Gastroesophageal sphincter (tissue), 4 donors: ENCODE results near the gene CDH13. TPM values are rescaled to one million over a fixed set of nuclear protein-coding genes. Genes with fewer than 3 reads are reported as not detected.

Source experiments
- ATAC-seq: fragments of 150-250 bp; one replicate; pipeline ENCODE4 v1.9.1; 2016; ENCODE audit warnings: mild to moderate bottlenecking, moderate library complexity
- H3K27ac ChIP-seq, 4 donors: fragments of 200-600 bp; sonication (generic) in 3 of 4; 1 replicate in 3 of 4; 2 replicates in 1 of 4; pipeline ENCODE4 v1.5.1; 2016 to 2019
- H3K27me3 ChIP-seq: fragments of 200-600 bp; sonication (generic); one replicate; pipeline ENCODE4 v1.5.1; 2019
- H3K36me3 ChIP-seq, 2 donors: fragments of 200-600 bp; sonication (generic); one replicate each; pipeline ENCODE4 v1.5.1; 2019; ENCODE audit warnings: control low read depth in 1 of 2
- H3K4me1 ChIP-seq, 3 donors: fragments of 200-600 bp; sonication (generic); 1 replicate in 2 of 3; 2 replicates in 1 of 3; pipeline ENCODE4 v1.5.1; 2016 to 2019; ENCODE audit warnings: control low read depth in 2 of 3
- H3K4me3 ChIP-seq, 2 donors: fragments of 200-600 bp; sonication (generic); one replicate each; pipeline ENCODE4 v1.5.1; 2019; ENCODE audit warnings: mild to moderate bottlenecking in 1 of 2, moderate library complexity in 1 of 2
- H3K9me3 ChIP-seq, 3 donors: fragments of 200-600 bp; sonication (generic); one replicate each; pipeline ENCODE4 v1.5.1; 2017 to 2019; ENCODE audit warnings: control low read depth in 2 of 3
- EP300 ChIP-seq: sonication (generic); formaldehyde crosslinking; IDR thresholded peaks from one replicate; pipeline ENCODE4 v1.6.1; 2017; ENCODE audit warnings: antibody characterized with exemption, mild to moderate bottlenecking
- POLR2A ChIP-seq, 2 donors: fragments of 450-650 bp; IDR thresholded peaks; one replicate each; pipeline ENCODE4 v1.6.1; 2017; ENCODE audit warnings: antibody characterized with exemption in 2 of 2, mild to moderate bottlenecking in 2 of 2, moderate library complexity in 1 of 2
- POLR2AphosphoS5 ChIP-seq: sonication (generic); formaldehyde crosslinking; IDR thresholded peaks from one replicate; pipeline ENCODE4 v1.6.1; 2017; ENCODE audit warnings: antibody characterized with exemption
- WGBS, 2 donors: methylation state at CpG; one replicate each; pipeline ENCODE4 v1.1.5; 2018; ENCODE audit warnings: low coverage in 1 of 2; 5-methylcytosine and 5-hydroxymethylcytosine counted together
- total RNA-seq, 4 donors: library from RNA; depleted of rRNA; stranded (reverse); fragments of >200 nt; gene quantifications; one replicate each; pipeline ENCODE4 v1.1.0, GENCODE V29; 2016
- TF ChIP-seq, protein P1 (sequence below), 4 experiments: fragments of 200-600 bp in 2 of 4; fragments of 450-650 bp in 2 of 4; sonication (generic) in 1 of 4; IDR thresholded peaks; one replicate each; pipeline ENCODE4 v1.5.1; 2017 to 2019; ENCODE audit warnings: antibody characterized with exemption in 4 of 4, mild to moderate bottlenecking in 2 of 4, moderate library complexity in 2 of 4

The CDH13 gene
- total RNA-seq, 4 donors from 2014 or later: 4.2 to 22.3 (median 11.4) TPM

DNA sequence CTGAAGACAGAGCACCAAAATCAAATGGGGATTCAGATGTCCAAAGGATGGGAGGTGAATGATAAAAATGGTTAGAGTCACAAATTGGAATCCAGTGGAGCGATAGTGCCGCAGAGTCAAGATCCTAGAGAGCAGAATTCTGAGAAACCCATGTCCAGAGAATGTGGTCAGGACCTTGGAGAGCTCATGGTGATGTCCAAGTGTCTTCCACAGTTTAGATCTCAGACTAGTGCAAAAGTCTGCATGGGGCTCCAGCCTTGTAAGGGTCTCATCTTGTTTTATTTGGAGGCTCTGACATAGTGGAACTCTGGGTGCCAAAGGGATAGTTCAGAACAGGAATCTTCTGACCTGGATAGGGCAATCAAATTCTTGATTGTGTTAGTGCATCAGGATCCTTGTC lies 935.1 kb downstream of the CDH13 start:
- H3K4me1 ChIP-seq: no peaks in the 10 kb centered on the region
- no peaks in the 10 kb centered on the region for H3K36me3 ChIP-seq
- no peak for ATAC-seq
- H3K4me3 ChIP-seq: no peak overlapping the region
- WGBS, 2 donors: 70 to 95% methylated on average over 2 of the region's 2 CpGs
- no peaks in the 10 kb centered on the region for H3K9me3 ChIP-seq
- TF ChIP-seq, protein P1, sequence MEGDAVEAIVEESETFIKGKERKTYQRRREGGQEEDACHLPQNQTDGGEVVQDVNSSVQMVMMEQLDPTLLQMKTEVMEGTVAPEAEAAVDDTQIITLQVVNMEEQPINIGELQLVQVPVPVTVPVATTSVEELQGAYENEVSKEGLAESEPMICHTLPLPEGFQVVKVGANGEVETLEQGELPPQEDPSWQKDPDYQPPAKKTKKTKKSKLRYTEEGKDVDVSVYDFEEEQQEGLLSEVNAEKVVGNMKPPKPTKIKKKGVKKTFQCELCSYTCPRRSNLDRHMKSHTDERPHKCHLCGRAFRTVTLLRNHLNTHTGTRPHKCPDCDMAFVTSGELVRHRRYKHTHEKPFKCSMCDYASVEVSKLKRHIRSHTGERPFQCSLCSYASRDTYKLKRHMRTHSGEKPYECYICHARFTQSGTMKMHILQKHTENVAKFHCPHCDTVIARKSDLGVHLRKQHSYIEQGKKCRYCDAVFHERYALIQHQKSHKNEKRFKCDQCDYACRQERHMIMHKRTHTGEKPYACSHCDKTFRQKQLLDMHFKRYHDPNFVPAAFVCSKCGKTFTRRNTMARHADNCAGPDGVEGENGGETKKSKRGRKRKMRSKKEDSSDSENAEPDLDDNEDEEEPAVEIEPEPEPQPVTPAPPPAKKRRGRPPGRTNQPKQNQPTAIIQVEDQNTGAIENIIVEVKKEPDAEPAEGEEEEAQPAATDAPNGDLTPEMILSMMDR (IDR thresholded peaks at IDR 0.05): no peak
- TF ChIP-seq POLR2AphosphoS5 (no peak), POLR2A (IDR thresholded peaks at IDR 0.05) (no peak), EP300 (no peak)
- H3K27me3 ChIP-seq: peaks cover 6% of the 10 kb centered on the region
- H3K27ac ChIP-seq: no peak overlapping the region

DNA sequence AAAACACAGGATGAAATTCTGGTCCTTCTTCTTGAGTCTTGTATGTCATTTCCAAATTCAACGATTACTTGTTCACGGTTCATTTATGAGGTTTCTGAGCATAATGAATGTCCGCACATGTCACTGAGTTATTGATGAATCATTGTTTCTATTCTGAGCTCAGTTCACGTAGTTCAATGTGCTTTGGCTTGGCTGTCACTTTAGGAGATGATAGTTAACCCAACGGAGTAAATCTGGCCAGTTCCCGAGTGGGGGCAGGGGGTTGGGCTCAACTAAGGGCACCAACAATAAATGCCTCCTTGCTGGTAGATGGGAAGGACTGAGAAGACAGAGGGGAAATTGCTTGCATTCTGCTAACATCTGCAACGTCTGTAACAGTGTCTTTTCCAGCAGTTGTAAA lies 941.6 kb downstream of the CDH13 start:
- no peak for ATAC-seq
- no peak overlapping the region for H3K27ac ChIP-seq
- WGBS, 2 donors: 46 to 56% methylated on average over 5 to 7 of the region's 7 CpGs
- H3K4me3 ChIP-seq: no peak overlapping the region
- no peaks in the 10 kb centered on the region for H3K36me3 ChIP-seq
- H3K27me3 ChIP-seq: peaks cover 12% of the 10 kb centered on the region
- no peaks in the 10 kb centered on the region for H3K4me1 ChIP-seq
- no peaks in the 10 kb centered on the region for H3K9me3 ChIP-seq
- TF ChIP-seq POLR2AphosphoS5: no peak
- TF ChIP-seq POLR2A (IDR thresholded peaks at IDR 0.05): no peak
- TF ChIP-seq EP300: no peak
- TF ChIP-seq, protein P1 (IDR thresholded peaks at IDR 0.05): no peak

DNA sequence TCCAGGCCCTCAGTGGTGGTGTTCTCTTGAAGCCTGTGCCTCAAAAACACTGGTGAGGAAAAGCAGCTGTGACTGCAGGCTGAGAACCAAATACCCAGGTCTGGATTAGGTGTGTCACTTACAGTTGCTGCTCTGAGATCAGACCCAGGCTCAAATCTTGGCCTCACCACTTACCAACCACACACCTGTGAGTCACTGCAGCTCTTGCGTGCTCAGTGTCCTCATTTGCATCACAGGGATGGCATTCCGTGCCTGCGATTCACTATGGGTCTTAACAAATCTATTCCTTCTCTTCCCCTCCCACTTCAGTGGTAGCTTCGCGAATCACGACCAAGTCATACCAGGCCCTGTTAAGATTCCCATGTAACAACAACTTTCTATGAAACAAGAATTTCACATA lies 947.6 kb downstream of the CDH13 start:
- Histone ChIP-seq H3K4me3 (no peak overlapping the region), H3K27me3 (peaks cover 4% of the 10 kb centered on the region), H3K27ac (no peak overlapping the region), H3K4me1 (no peaks in the 10 kb centered on the region), H3K36me3 (no peaks in the 10 kb centered on the region), H3K9me3 (peaks cover 0 to 13% (median 0%) of the 10 kb centered on the region in 3 donors)
- ATAC-seq: no peak
- no peak for TF ChIP-seq POLR2AphosphoS5
- TF ChIP-seq EP300: no peak
- TF ChIP-seq, protein P1 (IDR thresholded peaks at IDR 0.05): no peak
- no peak for TF ChIP-seq POLR2A (IDR thresholded peaks at IDR 0.05)
- 64 to 70% methylated on average over 3 to 6 of the region's 6 CpGs for WGBS, 2 donors

DNA sequence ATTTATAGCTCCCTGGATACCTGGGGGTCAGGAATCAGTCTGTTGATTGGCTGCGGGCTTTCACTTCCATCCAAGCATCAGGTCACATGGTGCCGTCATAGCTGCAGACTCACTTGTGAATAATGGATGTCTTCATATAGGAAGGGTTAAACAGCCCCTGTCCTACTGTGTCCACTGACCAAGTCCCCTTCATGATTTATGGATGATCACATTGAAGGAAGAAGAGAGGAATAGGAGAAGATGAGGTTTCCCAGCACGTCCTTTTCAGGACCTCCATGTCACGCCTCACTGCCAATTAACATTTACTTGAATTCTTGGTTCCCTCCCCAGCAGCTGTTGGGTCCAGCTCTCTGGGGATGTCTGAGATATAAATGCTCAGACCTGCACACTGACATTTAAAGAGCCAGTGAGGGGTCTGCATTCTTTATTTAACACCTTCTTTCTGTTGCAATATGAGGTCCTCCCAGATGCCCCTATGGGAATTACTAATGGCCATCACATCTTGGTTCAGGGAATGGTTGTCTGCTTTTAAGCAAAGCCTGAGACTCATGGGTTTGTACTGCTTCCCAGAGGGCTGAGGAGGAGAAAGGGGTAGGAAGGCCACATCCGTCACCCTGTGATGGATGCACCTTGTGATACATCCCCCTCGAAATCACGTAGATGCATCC lies 950.4 kb downstream of the CDH13 start:
- Histone ChIP-seq H3K27me3 (no peaks in the 10 kb centered on the region), H3K4me3 (no peak overlapping the region), H3K27ac (no peak overlapping the region), H3K9me3 (peaks cover 0 to 13% (median 0%) of the 10 kb centered on the region in 3 donors), H3K36me3 (no peaks in the 10 kb centered on the region), H3K4me1 (no peaks in the 10 kb centered on the region)
- no peak for TF ChIP-seq POLR2AphosphoS5
- TF ChIP-seq EP300: no peak
- TF ChIP-seq, protein P1 (IDR thresholded peaks at IDR 0.05): no peak
- no peak for TF ChIP-seq POLR2A (IDR thresholded peaks at IDR 0.05)
- 78 to 89% methylated on average over 7 of the region's 7 CpGs for WGBS, 2 donors
- ATAC-seq: no peak

DNA sequence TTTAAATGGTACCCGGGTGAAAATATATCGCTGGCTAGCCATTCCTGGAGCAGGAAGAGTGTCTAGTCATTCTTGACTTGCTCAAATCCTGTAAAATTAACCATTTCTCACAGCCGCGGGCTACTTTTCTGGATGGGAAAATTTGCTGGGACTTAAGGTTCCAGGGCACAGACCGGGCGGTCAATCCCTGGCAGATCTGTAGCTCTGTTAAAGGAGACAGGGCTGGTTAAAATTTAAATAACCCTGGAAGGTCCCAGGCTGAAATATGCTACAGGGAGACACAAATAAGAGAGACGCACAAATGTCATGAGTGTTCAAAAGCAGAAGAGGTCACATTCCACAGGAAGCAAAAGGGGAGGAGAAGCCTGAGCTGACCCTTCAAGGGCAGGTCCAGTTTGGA lies 951.4 kb downstream of the CDH13 start:
- H3K27ac ChIP-seq: no peak overlapping the region
- H3K9me3 ChIP-seq: peaks cover 0 to 13% (median 0%) of the 10 kb centered on the region in 3 donors
- H3K27me3 ChIP-seq: no peaks in the 10 kb centered on the region
- H3K4me3 ChIP-seq: no peak overlapping the region
- no peak for ATAC-seq
- 66 to 93% methylated on average over 2 to 5 of the region's 7 CpGs for WGBS, 2 donors
- H3K36me3 ChIP-seq: no peaks in the 10 kb centered on the region
- TF ChIP-seq POLR2AphosphoS5: no peak
- no peak for TF ChIP-seq EP300
- no peak for TF ChIP-seq POLR2A (IDR thresholded peaks at IDR 0.05)
- TF ChIP-seq, protein P1 (IDR thresholded peaks at IDR 0.05): no peak
- H3K4me1 ChIP-seq: no peaks in the 10 kb centered on the region
